Lung (tissue), 12 donors: ENCODE measurements around the gene STEAP3. TPM values are rescaled to one million over a fixed set of nuclear protein-coding genes. Genes with fewer than 3 reads are reported as not detected.

Source experiments
- ATAC-seq: fragments of 200-7000 bp; cut with Tn5 transposase; one replicate; pipeline ENCODE4 v1.9.1; 2020; ENCODE audit warnings: moderate number of reproducible peaks; ENCODE audit not compliant: insufficient read depth, low FRiP score
- DNase-seq, 3 donors: peaks; one replicate each; pipeline ENCODE4 v3.0.0-alpha.2; 2013 to 2017
- H3K27ac ChIP-seq, 2 donors: one replicate each; pipeline ENCODE4 v1.5.1; 2013; ENCODE audit warnings: mild to moderate bottlenecking in 2 of 2, moderate library complexity in 2 of 2, control low read depth in 1 of 2, inconsistent platforms in 1 of 2, low read depth in 1 of 2, low read length in 1 of 2
- H3K27me3 ChIP-seq, 3 donors: one replicate each; pipeline ENCODE4 v1.5.1; 2013; ENCODE audit warnings: low read length in 2 of 3; ENCODE audit not compliant: control insufficient read depth in 3 of 3, insufficient read depth in 3 of 3
- H3K36me3 ChIP-seq, 4 donors: one replicate each; pipeline ENCODE4 v1.5.1; 2013; ENCODE audit warnings: low read length in 4 of 4, mild to moderate bottlenecking in 1 of 4, moderate library complexity in 1 of 4; ENCODE audit not compliant: control insufficient read depth in 4 of 4, insufficient read depth in 4 of 4
- H3K4me1 ChIP-seq, 5 donors: one replicate each; pipeline ENCODE4 v1.5.1; 2013; ENCODE audit warnings: low read length in 5 of 5, mild to moderate bottlenecking in 2 of 5, moderate library complexity in 1 of 5; ENCODE audit not compliant: control insufficient read depth in 5 of 5, insufficient read depth in 5 of 5
- H3K4me3 ChIP-seq: one replicate; pipeline ENCODE4 v1.5.1; 2013; ENCODE audit warnings: mild to moderate bottlenecking, control low read depth, moderate library complexity
- H3K9ac ChIP-seq, 2 donors: one replicate each; pipeline ENCODE4 v1.5.1; 2013; ENCODE audit warnings: low read length in 2 of 2, control low read depth in 1 of 2; ENCODE audit not compliant: insufficient read depth in 1 of 2
- H3K9me3 ChIP-seq, 4 donors: one replicate each; pipeline ENCODE4 v1.5.1; 2013; ENCODE audit warnings: low read length in 3 of 4, mild to moderate bottlenecking in 1 of 4, moderate library complexity in 1 of 4; ENCODE audit not compliant: control insufficient read depth in 4 of 4, insufficient read depth in 3 of 4
- CTCF ChIP-seq: IDR thresholded peaks from 2 replicates; pipeline ENCODE4 v1.5.1; 2012; ENCODE audit warnings: mild to moderate bottlenecking; ENCODE audit errors: control extremely low read depth, extremely low read depth
- WGBS, 2 donors: extraction: QIAGEN DNeasy Blood & Tissue Kit; methylation state at CpG; one replicate each; pipeline ENCODE4 v1.1.7; 2013; 5-methylcytosine and 5-hydroxymethylcytosine counted together
- polyA plus RNA-seq, 2 donors: library from polyadenylated mRNA; stranded (reverse); fragments of 200-250 nt; gene quantifications; one replicate each; pipeline ENCODE4 v1.2.1, GENCODE V29; 2013
- total RNA-seq, 2 donors: library from RNA; depleted of rRNA in 1 of 2; stranded (reverse); fragments of >200 nt in 1 of 2; gene quantifications; one replicate each; pipeline ENCODE4 v1.2.1, GENCODE V29; 2014 to 2021
- donor health status: control.
- donor health status: control.
- donor health status: Bipolar disorder and iron deficiency.
- donor health status: healthy.
- donor health status: DM: yes; HTN: yes; CAD: no.

STEAP3 gene
- total and polyA plus RNA-seq, 4 donors, result 4.3 to 47.8 (median 20.1) TPM

- Histone ChIP-seq H3K4me1 (peaks cover 0 to 5% (median 0%) of the 10 kb centered on the region in 5 donors), H3K27ac (no peak overlapping the region), H3K27me3 (no peaks in the 10 kb centered on the region), H3K36me3 (peaks cover 0 to 5% (median 0%) of the 10 kb centered on the region in 4 donors), H3K9me3 (peaks cover 0 to 8% (median 0%) of the 10 kb centered on the region in 4 donors), H3K4me3 (no peak overlapping the region), H3K9ac (no peak overlapping the region)
- no peak for DNase-seq
- no peak for ATAC-seq
- TF ChIP-seq CTCF, result no peak
- 92 to 96% methylated on average over 17 of the region's 17 CpGs for WGBS, 2 donors
Measured at GRCh38 chr2:119261493-119262225, 38.0 kb downstream of the STEAP3 start.

GRCh38 chr2:119263025-119263424 is 39.4 kb downstream of the STEAP3 start:
- no peak overlapping the region for H3K9ac ChIP-seq
- H3K27ac ChIP-seq, result no peak overlapping the region
- DNase-seq (no peak), ATAC-seq (no peak)
- H3K27me3 ChIP-seq, result no peaks in the 10 kb centered on the region
- 90 to 95% methylated on average over 23 of the region's 23 CpGs for WGBS, 2 donors
- H3K4me3 ChIP-seq, result no peak overlapping the region
- H3K36me3 ChIP-seq, result peaks cover 0 to 5% (median 0%) of the 10 kb centered on the region in 4 donors
- peaks cover 0 to 8% (median 0%) of the 10 kb centered on the region in 4 donors for H3K9me3 ChIP-seq
- peaks cover 0 to 5% (median 0%) of the 10 kb centered on the region in 5 donors for H3K4me1 ChIP-seq
- no peak for TF ChIP-seq CTCF

GRCh38 chr2:119263656-119264055 is 40.0 kb downstream of the STEAP3 start:
- DNase-seq (no peak), ATAC-seq (peak; percentile 43)
- TF ChIP-seq CTCF, result no peak
- WGBS, 2 donors, result 23 to 57% methylated on average over 4 to 5 of the region's 5 CpGs
- peaks cover 0 to 5% (median 0%) of the 10 kb centered on the region in 4 donors for H3K36me3 ChIP-seq
- H3K9me3 ChIP-seq, result peaks cover 0 to 8% (median 0%) of the 10 kb centered on the region in 4 donors
- H3K4me1 ChIP-seq, result peaks cover 0 to 5% (median 0%) of the 10 kb centered on the region in 5 donors
- no peak overlapping the region for H3K4me3 ChIP-seq
- H3K27me3 ChIP-seq, result no peaks in the 10 kb centered on the region
- no peak overlapping the region for H3K27ac ChIP-seq
- H3K9ac ChIP-seq, result no peak overlapping the region
